RWPE2 (cell line): ENCODE results near the gene CITED2.

Experiments
- ATAC-seq: fragments of 200-7000 bp; cut with Tn5 transposase; 3 replicates; pipeline ENCODE4 v1.9.1; 2021; ENCODE audit warnings: low read depth
- DNase-seq: peaks from one replicate; pipeline ENCODE4 v3.0.0-alpha.2; 2020; ENCODE audit warnings: low spot score
- H3K27ac ChIP-seq: fragments of 450-650 bp; 2 replicates; pipeline ENCODE4 v1.5.1; 2017; ENCODE audit warnings: mild to moderate bottlenecking; ENCODE audit not compliant: poor library complexity, severe bottlenecking
- H3K27me3 ChIP-seq: fragments of 250-450 bp; sonication (Bioruptor Pico); 2 replicates; pipeline ENCODE4 v1.5.1; 2021; ENCODE audit warnings: mild to moderate bottlenecking, moderate library complexity; ENCODE audit not compliant: insufficient read depth, poor library complexity, severe bottlenecking
- H3K36me3 ChIP-seq: fragments of 250-450 bp; sonication (Bioruptor Pico); 2 replicates; pipeline ENCODE4 v1.5.1; 2020; ENCODE audit warnings: low read depth, mild to moderate bottlenecking, moderate library complexity
- H3K4me1 ChIP-seq: fragments of 250-450 bp; sonication (Bioruptor Pico); 2 replicates; pipeline ENCODE4 v1.5.1; 2021; ENCODE audit warnings: mild to moderate bottlenecking, moderate library complexity; ENCODE audit not compliant: insufficient read depth, poor library complexity, severe bottlenecking
- H3K4me3 ChIP-seq: fragments of 250-450 bp; sonication (Bioruptor Pico); 2 replicates; pipeline ENCODE4 v1.5.1; 2021; ENCODE audit warnings: mild to moderate bottlenecking, moderate library complexity; ENCODE audit not compliant: severe bottlenecking
- H3K9me3 ChIP-seq: fragments of 250-450 bp; sonication (Bioruptor Pico); 2 replicates; pipeline ENCODE4 v1.5.1; 2021; ENCODE audit warnings: mild to moderate bottlenecking, moderate library complexity; ENCODE audit not compliant: severe bottlenecking
- CTCF ChIP-seq: fragments of 450-650 bp; IDR thresholded peaks from one replicate; pipeline ENCODE4 v1.5.1; 2017; ENCODE audit warnings: mild to moderate bottlenecking, moderate library complexity; ENCODE audit not compliant: poor library complexity, severe bottlenecking

CITED2 gene

GRCh38 chr6:139330826-139331500, 43.5 kb downstream of the CITED2 start:
- Histone ChIP-seq H3K9me3 (no peaks in the 10 kb centered on the region), H3K27ac (no peak overlapping the region), H3K4me1 (peaks cover 9% of the 10 kb centered on the region), H3K27me3 (no peaks in the 10 kb centered on the region), H3K4me3 (no peak overlapping the region), H3K36me3 (no peaks in the 10 kb centered on the region)
- no peak for TF ChIP-seq CTCF
- no peak for ATAC-seq
- DNase-seq, result no peak

- Histone ChIP-seq H3K36me3 (no peaks in the 10 kb centered on the region), H3K9me3 (no peaks in the 10 kb centered on the region), H3K4me3 (no peak overlapping the region), H3K4me1 (peaks cover 9% of the 10 kb centered on the region), H3K27ac (no peak overlapping the region), H3K27me3 (no peaks in the 10 kb centered on the region)
- DNase-seq (no peak), ATAC-seq (no peak)
- no peak for TF ChIP-seq CTCF
These were observed 44.1 kb downstream of the CITED2 start for GRCh38 chr6:139330306-139330705.

GRCh38 chr6:139329224-139329623, 45.2 kb downstream of the CITED2 start:
- DNase-seq, result no peak
- Histone ChIP-seq H3K4me1 (peaks cover under 1% of the 10 kb centered on the region), H3K27ac (no peak overlapping the region), H3K36me3 (no peaks in the 10 kb centered on the region), H3K4me3 (no peak overlapping the region), H3K9me3 (no peaks in the 10 kb centered on the region), H3K27me3 (no peaks in the 10 kb centered on the region)
- no peak for ATAC-seq
- TF ChIP-seq CTCF, result no peak

DNA sequence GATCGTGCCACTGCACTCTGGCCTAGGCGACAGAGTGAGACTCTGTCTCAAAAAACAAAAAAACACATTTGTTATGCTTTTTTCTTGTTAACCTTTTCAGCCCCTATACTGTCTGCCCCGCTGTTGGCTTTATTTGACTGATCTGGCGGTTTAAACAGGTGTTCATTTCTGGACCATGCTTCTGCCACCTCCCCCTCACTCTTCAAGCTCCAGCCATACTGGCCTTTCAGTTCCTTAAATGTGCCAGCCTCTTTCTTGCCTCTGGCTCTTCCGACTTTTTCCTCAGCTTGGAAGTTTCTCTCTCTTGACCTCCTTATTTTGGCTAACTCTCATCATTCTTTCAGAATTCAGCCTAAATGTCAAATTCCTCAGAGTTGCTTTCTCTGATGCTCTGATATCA, 47.4 kb downstream of the CITED2 start:
- H3K27me3 ChIP-seq, result no peaks in the 10 kb centered on the region
- H3K4me1 ChIP-seq, result peaks cover 5% of the 10 kb centered on the region
- H3K27ac ChIP-seq, result no peak overlapping the region
- TF ChIP-seq CTCF, result no peak
- no peaks in the 10 kb centered on the region for H3K9me3 ChIP-seq
- H3K36me3 ChIP-seq, result no peaks in the 10 kb centered on the region
- H3K4me3 ChIP-seq, result no peak overlapping the region
- DNase-seq (no peak), ATAC-seq (no peak)

GRCh38 chr6:139325686-139326085, 48.8 kb downstream of the CITED2 start:
- Histone ChIP-seq H3K27me3 (no peaks in the 10 kb centered on the region), H3K4me1 (peaks cover 5% of the 10 kb centered on the region), H3K9me3 (no peaks in the 10 kb centered on the region), H3K36me3 (no peaks in the 10 kb centered on the region), H3K4me3 (no peak overlapping the region), H3K27ac (no peak overlapping the region)
- DNase-seq (no peak), ATAC-seq (no peak)
- TF ChIP-seq CTCF, result no peak
